Measurements from ENCODE around the gene ADCY2.

- TF ChIP-seq POLR2AphosphoS5 (IDR thresholded peaks at IDR 0.05; ENCODE audit: low read depth) (no peak), CTCF (IDR thresholded peaks at IDR 0.05; ENCODE audit: insufficient read depth, low read length) (no peak), SPI1 (IDR thresholded peaks at IDR 0.05; ENCODE audit: borderline replicate concordance, low read depth) (no peak), GABPA (IDR thresholded peaks at IDR 0.05; ENCODE audit: low read depth) (no peak), REST (IDR thresholded peaks at IDR 0.05; ENCODE audit: insufficient replicate concordance, low read depth) (no peak)
These were observed 357.2 kb downstream of the ADCY2 start for GRCh38 chr5:7753181-7753580.

Measured in HL-60 (cell line).